Ovary (tissue), 3 donors: Measurements from ENCODE around the gene C19orf67.

Source experiments
- CTCF ChIP-seq, 3 donors: fragments of 450-650 bp in 2 of 3; fragments of 200-600 bp in 1 of 3; IDR thresholded peaks; one replicate each; pipeline versions ENCODE4 v1.5.1 to v1.8.0; 2016 to 2022; ENCODE audit warnings: antibody characterized with exemption in 3 of 3, mild to moderate bottlenecking in 1 of 3
- EP300 ChIP-seq: sonication (generic); formaldehyde crosslinking; IDR thresholded peaks from one replicate; pipeline ENCODE4 v1.6.1; 2017; ENCODE audit warnings: antibody characterized with exemption
- POLR2A ChIP-seq: fragments of 450-650 bp; IDR thresholded peaks from one replicate; pipeline ENCODE4 v1.6.1; 2017; ENCODE audit warnings: antibody characterized with exemption, mild to moderate bottlenecking, moderate library complexity
- donor health status: DM: no; HTN: no; CAD: no.

DNA sequence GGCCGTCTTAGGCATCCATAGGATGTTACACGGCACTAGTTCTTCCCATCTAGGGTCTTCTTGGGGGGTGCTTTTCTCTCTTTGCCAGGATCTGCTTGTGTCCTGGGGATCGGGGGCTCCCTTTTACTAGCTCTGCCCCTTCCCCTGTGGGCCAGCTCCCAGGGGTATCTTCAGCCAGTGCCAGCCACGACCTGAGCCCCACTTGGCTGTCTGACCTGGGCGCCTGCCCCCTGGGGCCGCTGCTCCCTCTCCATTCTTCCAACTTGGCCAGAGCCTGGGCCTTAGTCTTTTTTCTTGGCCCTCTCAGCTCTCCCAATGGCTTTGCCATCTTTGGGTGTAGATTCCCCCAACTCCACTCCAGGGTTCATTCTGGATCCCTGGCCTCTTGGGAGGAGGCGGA is 28.9 kb upstream of the C19orf67 start:
- TF ChIP-seq POLR2A (no peak), CTCF (IDR thresholded peaks at IDR 0.05) (no peak), EP300 (no peak)
